GM21737 (cell line): ENCODE data around the gene USH2A.
"Not testable (repeated sequence)": the region's sequence is repeated elsewhere in the genome, so short reads cannot be mapped to it uniquely, and the experiment has no call there.

Source experiments
- ATAC-seq: cut with Tn5 transposase; IDR thresholded peaks from one replicate; pipeline ENCODE4 v1.9.1; 2021; ENCODE audit warnings: mild to moderate bottlenecking, moderate library complexity; ENCODE audit not compliant: unreplicated experiment

USH2A gene

GRCh38 chr1:216416488-216416887 is 6.8 kb downstream of the USH2A start:
- no peak for ATAC-seq

- ATAC-seq: no peak
Measured at GRCh38 chr1:216410026-216410425, 13.2 kb downstream of the USH2A start.

- no peak for ATAC-seq
Measured at GRCh38 chr1:216390956-216391355, 32.3 kb downstream of the USH2A start.

- no peak for ATAC-seq
Measured at GRCh38 chr1:216389774-216390173, 33.5 kb downstream of the USH2A start.

GRCh38 chr1:216388558-216388957 is 34.7 kb downstream of the USH2A start:
- ATAC-seq: no peak

GRCh38 chr1:216387782-216388181 is 35.5 kb downstream of the USH2A start:
- no peak for ATAC-seq

- ATAC-seq: no peak
Measured at GRCh38 chr1:216379441-216379840, 43.8 kb downstream of the USH2A start.

- no peak for ATAC-seq
Measured at GRCh38 chr1:216368249-216368648, 55.0 kb downstream of the USH2A start.

- no peak for ATAC-seq
Measured at GRCh38 chr1:216366979-216367378, 56.3 kb downstream of the USH2A start.

- no peak for ATAC-seq
Measured at GRCh38 chr1:216356945-216357344, 66.3 kb downstream of the USH2A start.

- ATAC-seq: no peak
Measured at GRCh38 chr1:216350186-216350585, 73.1 kb downstream of the USH2A start.

- no peak for ATAC-seq
Measured at GRCh38 chr1:216346526-216346925, 76.7 kb downstream of the USH2A start.

GRCh38 chr1:216340542-216340941 is 82.7 kb downstream of the USH2A start:
- not testable (repeated sequence) for ATAC-seq

- no peak for ATAC-seq
Measured at GRCh38 chr1:216332462-216332861, 90.8 kb downstream of the USH2A start.

GRCh38 chr1:216332003-216332402 is 91.2 kb downstream of the USH2A start:
- no peak for ATAC-seq

- no peak for ATAC-seq
Measured at GRCh38 chr1:216331211-216331610, 92.0 kb downstream of the USH2A start.

- no peak for ATAC-seq
Measured at GRCh38 chr1:216330262-216330661, 93.0 kb downstream of the USH2A start.

GRCh38 chr1:216325946-216326345 is 97.3 kb downstream of the USH2A start:
- no peak for ATAC-seq

- no peak for ATAC-seq
Measured at GRCh38 chr1:216325336-216325735, 97.9 kb downstream of the USH2A start.

GRCh38 chr1:216323344-216323743 is 99.9 kb downstream of the USH2A start:
- no peak for ATAC-seq

GRCh38 chr1:216314379-216315095 is 108.7 kb downstream of the USH2A start:
- no peak for ATAC-seq

- ATAC-seq: no peak
Measured at GRCh38 chr1:216310776-216311175, 112.5 kb downstream of the USH2A start.

GRCh38 chr1:216306830-216307229 is 116.4 kb downstream of the USH2A start:
- no peak for ATAC-seq
